ENCODE results near the gene YAF2. TPM values are rescaled to one million over a fixed set of nuclear protein-coding genes. Genes with fewer than 3 reads are reported as not detected.
A peak's percentile ranks its signal among the peaks of the same experiment; 100 is the strongest.

YAF2 gene
- total and polyA plus RNA-seq, 2 donors (not counting 3 experiments of a cell fraction or from before 2014, with no cell fraction given) = 6.9 to 29.2 TPM

DNA sequence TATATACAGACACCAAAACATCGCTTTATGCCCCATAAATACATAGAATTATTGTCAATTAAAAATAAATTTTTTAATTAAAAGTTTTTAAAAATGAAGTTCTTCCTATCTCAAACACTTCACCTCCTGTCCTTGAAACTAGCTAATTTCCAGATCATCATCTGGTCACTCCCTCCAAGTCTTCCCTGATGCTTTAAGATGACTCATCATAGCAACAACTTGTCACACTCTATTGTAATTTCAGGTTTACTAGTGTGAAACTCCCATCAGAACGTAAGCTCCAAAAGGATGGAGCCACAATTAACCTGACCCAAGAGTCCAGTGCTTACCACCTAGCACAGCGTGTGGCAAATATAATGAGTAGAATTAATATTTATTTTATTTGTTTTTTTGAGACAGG, 109.7 kb downstream of the YAF2 start:
- Histone ChIP-seq H3K79me2 (ENCODE audit: control insufficient read depth, insufficient read depth, low read length) (peaks cover 33% of the 10 kb centered on the region), H2AFZ (ENCODE audit: low read depth, low read length) (no peak overlapping the region), H3K4me3 (replicated peaks in 1 of 3; ENCODE audit: insufficient read depth in 1 of 3, low read depth in 1 of 3, low read length in 3 of 3) (no peak overlapping the region), H3K9me3 (replicated peaks; ENCODE audit: control insufficient read depth, insufficient read depth, low read length) (no peaks in the 10 kb centered on the region), H3K27ac (ENCODE audit: insufficient read depth, low read depth, low read length) (no peak overlapping the region), H3K4me2 (ENCODE audit: insufficient read depth, low read length) (no peak overlapping the region), H3K9ac (replicated peaks; ENCODE audit: extremely low read depth, insufficient read depth, low read length) (no peak overlapping the region), H3K4me1 (ENCODE audit: control insufficient read depth, extremely low read depth, insufficient read depth, low read length) (peaks cover 23% of the 10 kb centered on the region), H3K27me3 (ENCODE audit: control insufficient read depth in 2 of 2, insufficient read depth in 2 of 2, low read length in 2 of 2) (no peaks in the 10 kb centered on the region), H4K20me1 (replicated peaks; ENCODE audit: control insufficient read depth, extremely low read depth, insufficient read depth, low read length) (no peaks in the 10 kb centered on the region), H3K36me3 (ENCODE audit: control insufficient read depth in 2 of 2, extremely low read depth in 1 of 2, insufficient read depth in 2 of 2, low read length in 2 of 2) (no peaks in the 10 kb centered on the region), H3K9me1 (replicated peaks; ENCODE audit: control insufficient read depth, extremely low read depth, insufficient read depth, low read length) (no peaks in the 10 kb centered on the region)
- no peak for FAIRE-seq
- POLR2A ChIA-PET = no interaction called here
- BruUV-seq (replicated peaks) = no TSS peak
- CTCF ChIA-PET = interaction anchor here (0.8 to 2.2 kb wide), 10 partner anchors 9 to 1210 kb away, joined by 3 to 12 read pairs (median 4); partner anchors contain the start of gene GXYLT1
- intact Hi-C loops (cut with micrococcal nuclease) = no loop called here
- TF ChIP-seq POLR2A (IDR thresholded peaks at IDR 0.05; ENCODE audit: low read depth, low read length) = no peak
- TF ChIP-seq MYC (IDR thresholded peaks at IDR 0.05; ENCODE audit: low read depth, low read length) = no peak
- TF ChIP-seq, protein P1, sequence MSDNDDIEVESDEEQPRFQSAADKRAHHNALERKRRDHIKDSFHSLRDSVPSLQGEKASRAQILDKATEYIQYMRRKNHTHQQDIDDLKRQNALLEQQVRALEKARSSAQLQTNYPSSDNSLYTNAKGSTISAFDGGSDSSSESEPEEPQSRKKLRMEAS (IDR thresholded peaks at IDR 0.05; ENCODE audit: insufficient read depth, insufficient read length) = no peak
- TF ChIP-seq GATA2 (IDR thresholded peaks at IDR 0.05; ENCODE audit: insufficient read depth, insufficient read length, low read depth, low read length) = no peak
- no peak for TF ChIP-seq EZH2 (IDR thresholded peaks at IDR 0.05; ENCODE audit: borderline replicate concordance, low read depth, low read length, severe bottlenecking)
- TF ChIP-seq FOS (IDR thresholded peaks at IDR 0.05; ENCODE audit: borderline replicate concordance, insufficient read depth, low read length) = peak; percentile 79
- TF ChIP-seq POLR2AphosphoS5 (IDR thresholded peaks at IDR 0.05; ENCODE audit: insufficient read depth, low read depth, low read length) = no peak
- TF ChIP-seq, protein P2, sequence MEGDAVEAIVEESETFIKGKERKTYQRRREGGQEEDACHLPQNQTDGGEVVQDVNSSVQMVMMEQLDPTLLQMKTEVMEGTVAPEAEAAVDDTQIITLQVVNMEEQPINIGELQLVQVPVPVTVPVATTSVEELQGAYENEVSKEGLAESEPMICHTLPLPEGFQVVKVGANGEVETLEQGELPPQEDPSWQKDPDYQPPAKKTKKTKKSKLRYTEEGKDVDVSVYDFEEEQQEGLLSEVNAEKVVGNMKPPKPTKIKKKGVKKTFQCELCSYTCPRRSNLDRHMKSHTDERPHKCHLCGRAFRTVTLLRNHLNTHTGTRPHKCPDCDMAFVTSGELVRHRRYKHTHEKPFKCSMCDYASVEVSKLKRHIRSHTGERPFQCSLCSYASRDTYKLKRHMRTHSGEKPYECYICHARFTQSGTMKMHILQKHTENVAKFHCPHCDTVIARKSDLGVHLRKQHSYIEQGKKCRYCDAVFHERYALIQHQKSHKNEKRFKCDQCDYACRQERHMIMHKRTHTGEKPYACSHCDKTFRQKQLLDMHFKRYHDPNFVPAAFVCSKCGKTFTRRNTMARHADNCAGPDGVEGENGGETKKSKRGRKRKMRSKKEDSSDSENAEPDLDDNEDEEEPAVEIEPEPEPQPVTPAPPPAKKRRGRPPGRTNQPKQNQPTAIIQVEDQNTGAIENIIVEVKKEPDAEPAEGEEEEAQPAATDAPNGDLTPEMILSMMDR (IDR thresholded peaks at IDR 0.05; ENCODE audit: extremely low read depth in 1 of 2, insufficient read depth in 1 of 2, low read depth in 1 of 2, low read length in 2 of 2) = no peak
- TF ChIP-seq JUN (IDR thresholded peaks at IDR 0.05; ENCODE audit: borderline replicate concordance, insufficient read depth, insufficient read length, low read depth) = peak; percentile 58
- no peak for DNase-seq (ENCODE audit: low read depth, low spot score)
- dilution Hi-C loops (cut with MboI; ENCODE audit: extremely low pct_ligation_motif_present, low sequenced_read_pairs) = no loop called here
